ENCODE measurements around the gene IQUB.
"Not testable (repeated sequence)": the region's sequence is repeated elsewhere in the genome, so short reads cannot be mapped to it uniquely, and the experiment has no call there.

IQUB gene

GRCh38 chr7:123492485-123492884, 41.9 kb downstream of the IQUB start:
- DNase-seq (ENCODE audit: low read depth), result no peak

GRCh38 chr7:123485721-123486120, 48.7 kb downstream of the IQUB start:
- DNase-seq (ENCODE audit: low read depth), result no peak

GRCh38 chr7:123485187-123485586, 49.2 kb downstream of the IQUB start:
- no peak for DNase-seq (ENCODE audit: low read depth)

GRCh38 chr7:123484199-123484598, 50.2 kb downstream of the IQUB start:
- DNase-seq (ENCODE audit: low read depth), result no peak

- DNase-seq (ENCODE audit: low read depth), result no peak
Observed at GRCh38 chr7:123480107-123480506, 54.3 kb downstream of the IQUB start.

- not testable (repeated sequence) for DNase-seq (ENCODE audit: low read depth)
Observed at GRCh38 chr7:123478056-123478455, 56.3 kb downstream of the IQUB start.

- DNase-seq (ENCODE audit: low read depth), result no peak
Observed at GRCh38 chr7:123472750-123473445, 61.5 kb downstream of the IQUB start.

GRCh38 chr7:123472327-123472726, 62.1 kb downstream of the IQUB start:
- no peak for DNase-seq (ENCODE audit: low read depth)

GRCh38 chr7:123468303-123468702, 66.1 kb downstream of the IQUB start:
- no peak for DNase-seq (ENCODE audit: low read depth)

- no peak for DNase-seq (ENCODE audit: low read depth)
Observed at GRCh38 chr7:123463890-123464289, 70.5 kb downstream of the IQUB start.

GRCh38 chr7:123460616-123461015, 73.8 kb downstream of the IQUB start:
- DNase-seq (ENCODE audit: low read depth), result no peak

- DNase-seq (ENCODE audit: low read depth), result no peak
Observed at GRCh38 chr7:123455965-123456470, 78.4 kb downstream of the IQUB start.

GRCh38 chr7:123440101-123440548, 94.3 kb downstream of the IQUB start:
- DNase-seq (ENCODE audit: low read depth), result no peak

GRCh38 chr7:123439191-123439590, 95.2 kb downstream of the IQUB start:
- no peak for DNase-seq (ENCODE audit: low read depth)

- no peak for DNase-seq (ENCODE audit: low read depth)
Observed at GRCh38 chr7:123437447-123437995, 96.9 kb downstream of the IQUB start.

- no peak for DNase-seq (ENCODE audit: low read depth)
Observed at GRCh38 chr7:123435080-123435700, 99.2 kb downstream of the IQUB start.

- no peak for DNase-seq (ENCODE audit: low read depth)
Observed at GRCh38 chr7:123433665-123434064, 100.7 kb downstream of the IQUB start.

- DNase-seq (ENCODE audit: low read depth), result no peak
Observed at GRCh38 chr7:123432601-123433000, 101.8 kb downstream of the IQUB start.

GRCh38 chr7:123431075-123431614, 103.2 kb downstream of the IQUB start:
- no peak for DNase-seq (ENCODE audit: low read depth)

GRCh38 chr7:123425246-123425645, 109.1 kb downstream of the IQUB start:
- DNase-seq (ENCODE audit: low read depth), result no peak

- DNase-seq (ENCODE audit: low read depth), result no peak
Observed at GRCh38 chr7:123424463-123424862, 109.9 kb downstream of the IQUB start.

GRCh38 chr7:123423622-123424021, 110.8 kb downstream of the IQUB start:
- no peak for DNase-seq (ENCODE audit: low read depth)

- DNase-seq (ENCODE audit: low read depth), result no peak
Observed at GRCh38 chr7:123417580-123417979, 116.8 kb downstream of the IQUB start.
